ENCODE results near the gene LRRC8E.

DNA sequence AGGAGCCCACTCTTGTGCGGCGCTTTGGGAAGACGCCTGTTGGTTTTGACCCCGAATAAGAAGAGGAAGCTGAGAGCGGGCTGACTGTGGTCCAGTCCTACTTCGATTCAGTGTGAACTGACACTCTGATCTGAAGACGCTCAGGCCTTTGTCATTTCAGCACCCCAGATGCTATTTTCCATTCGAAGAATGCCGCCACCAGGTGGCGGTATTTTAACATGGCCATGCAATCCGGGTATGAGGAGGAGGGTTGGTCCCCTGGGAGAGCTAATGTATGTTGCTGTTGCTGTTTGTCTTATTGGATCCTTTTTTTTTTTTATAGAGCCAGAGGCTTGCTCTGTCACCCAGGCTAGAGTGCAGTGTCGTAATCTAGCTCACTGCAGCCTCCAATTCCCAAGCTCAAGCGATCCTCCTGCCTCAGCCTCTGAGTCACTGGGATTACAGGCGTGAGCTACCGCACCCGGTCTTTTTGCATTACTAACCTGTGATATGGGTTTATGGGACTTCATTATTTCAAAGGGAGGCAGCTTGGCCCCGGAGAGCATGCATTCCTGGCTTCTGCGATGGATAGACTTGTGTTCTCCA, 56.0 kb downstream of the LRRC8E start:
- TF ChIP-seq EP300 (IDR thresholded peaks at IDR 0.05; ENCODE audit: borderline replicate concordance in 1 of 2, low read depth in 2 of 2, low read length in 2 of 2) (no peak), NRF1 (IDR thresholded peaks at IDR 0.05; ENCODE audit: low read depth, low read length) (no peak), POU5F1 (IDR thresholded peaks at IDR 0.05; ENCODE audit: low read depth, low read length) (no peak), SRF (IDR thresholded peaks at IDR 0.05; ENCODE audit: low read depth, low read length) (no peak), ASH2L (IDR thresholded peaks at IDR 0.05; ENCODE audit: low read length) (no peak), CEBPB (IDR thresholded peaks at IDR 0.05; ENCODE audit: low read depth, low read length) (no peak), SP2 (IDR thresholded peaks at IDR 0.05; ENCODE audit: low read length) (no peak), BACH1 (IDR thresholded peaks at IDR 0.05; ENCODE audit: low read length) (no peak), SUZ12 (IDR thresholded peaks at IDR 0.05; ENCODE audit: low read length) (no peak), EZH2 (IDR thresholded peaks at IDR 0.05; ENCODE audit: low read depth, low read length, severe bottlenecking) (no peak), RBBP5 (IDR thresholded peaks at IDR 0.05; ENCODE audit: borderline replicate concordance, low read depth, low read length) (no peak)
- TF ChIP-seq, protein P1, sequence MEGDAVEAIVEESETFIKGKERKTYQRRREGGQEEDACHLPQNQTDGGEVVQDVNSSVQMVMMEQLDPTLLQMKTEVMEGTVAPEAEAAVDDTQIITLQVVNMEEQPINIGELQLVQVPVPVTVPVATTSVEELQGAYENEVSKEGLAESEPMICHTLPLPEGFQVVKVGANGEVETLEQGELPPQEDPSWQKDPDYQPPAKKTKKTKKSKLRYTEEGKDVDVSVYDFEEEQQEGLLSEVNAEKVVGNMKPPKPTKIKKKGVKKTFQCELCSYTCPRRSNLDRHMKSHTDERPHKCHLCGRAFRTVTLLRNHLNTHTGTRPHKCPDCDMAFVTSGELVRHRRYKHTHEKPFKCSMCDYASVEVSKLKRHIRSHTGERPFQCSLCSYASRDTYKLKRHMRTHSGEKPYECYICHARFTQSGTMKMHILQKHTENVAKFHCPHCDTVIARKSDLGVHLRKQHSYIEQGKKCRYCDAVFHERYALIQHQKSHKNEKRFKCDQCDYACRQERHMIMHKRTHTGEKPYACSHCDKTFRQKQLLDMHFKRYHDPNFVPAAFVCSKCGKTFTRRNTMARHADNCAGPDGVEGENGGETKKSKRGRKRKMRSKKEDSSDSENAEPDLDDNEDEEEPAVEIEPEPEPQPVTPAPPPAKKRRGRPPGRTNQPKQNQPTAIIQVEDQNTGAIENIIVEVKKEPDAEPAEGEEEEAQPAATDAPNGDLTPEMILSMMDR (IDR thresholded peaks at IDR 0.05; ENCODE audit: control extremely low read depth in 1 of 3, insufficient read depth in 1 of 3, low read depth in 1 of 3, low read length in 3 of 3): peak; percentile 53 to 75 (median 71)

All from H1 (cell line).